SU-DHL-6 (cell line): Measurements from ENCODE around the gene CHD3.

Source experiments
- EZH2phosphoT487 ChIP-seq: fragments of 200-600 bp; sonication (generic), shearing (Covaris generic); conservative IDR thresholded peaks from 2 replicates; pipeline ENCODE4 v1.6.1; 2018; ENCODE audit warnings: mild to moderate bottlenecking, antibody characterized with exemption, low read length, moderate library complexity, mixed read lengths
- TF ChIP-seq, protein P1 (sequence below): fragments of 200-600 bp; sonication (generic); IDR thresholded peaks from one replicate; pipeline ENCODE4 v1.5.1; 2017; ENCODE audit warnings: antibody characterized with exemption, mild to moderate bottlenecking, low read length, moderate library complexity; ENCODE audit not compliant: insufficient read depth, poor library complexity, severe bottlenecking

DNA sequence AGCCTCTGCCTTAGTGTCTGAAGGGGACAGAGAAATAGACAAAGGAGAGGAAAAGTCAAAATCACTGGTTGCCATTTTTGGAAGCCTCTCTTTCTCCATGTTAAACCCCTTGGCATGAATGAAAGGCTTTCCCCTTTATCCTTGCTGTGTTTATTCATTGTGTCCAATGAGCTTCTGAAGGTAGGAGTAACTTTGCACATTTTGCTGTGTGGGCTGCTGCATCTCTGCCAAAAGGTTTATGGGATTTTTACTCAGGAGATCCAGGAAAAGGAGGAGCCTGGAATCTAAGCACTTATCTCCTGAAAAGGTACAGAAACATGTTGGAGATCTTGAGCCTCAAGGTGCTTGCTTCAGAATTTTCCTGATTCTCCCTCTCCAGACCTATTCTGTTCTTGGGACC lies 47.3 kb downstream of the CHD3 start:
- no peak for TF ChIP-seq EZH2phosphoT487
- TF ChIP-seq, protein P1, sequence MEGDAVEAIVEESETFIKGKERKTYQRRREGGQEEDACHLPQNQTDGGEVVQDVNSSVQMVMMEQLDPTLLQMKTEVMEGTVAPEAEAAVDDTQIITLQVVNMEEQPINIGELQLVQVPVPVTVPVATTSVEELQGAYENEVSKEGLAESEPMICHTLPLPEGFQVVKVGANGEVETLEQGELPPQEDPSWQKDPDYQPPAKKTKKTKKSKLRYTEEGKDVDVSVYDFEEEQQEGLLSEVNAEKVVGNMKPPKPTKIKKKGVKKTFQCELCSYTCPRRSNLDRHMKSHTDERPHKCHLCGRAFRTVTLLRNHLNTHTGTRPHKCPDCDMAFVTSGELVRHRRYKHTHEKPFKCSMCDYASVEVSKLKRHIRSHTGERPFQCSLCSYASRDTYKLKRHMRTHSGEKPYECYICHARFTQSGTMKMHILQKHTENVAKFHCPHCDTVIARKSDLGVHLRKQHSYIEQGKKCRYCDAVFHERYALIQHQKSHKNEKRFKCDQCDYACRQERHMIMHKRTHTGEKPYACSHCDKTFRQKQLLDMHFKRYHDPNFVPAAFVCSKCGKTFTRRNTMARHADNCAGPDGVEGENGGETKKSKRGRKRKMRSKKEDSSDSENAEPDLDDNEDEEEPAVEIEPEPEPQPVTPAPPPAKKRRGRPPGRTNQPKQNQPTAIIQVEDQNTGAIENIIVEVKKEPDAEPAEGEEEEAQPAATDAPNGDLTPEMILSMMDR, result no peak
